HEK293 (cell line): ENCODE data around the gene VDAC1.

ENCODE experiments used
- CTCF ChIA-PET: fragments of 350-600 bp; formaldehyde crosslinking; extraction: SDS; loops from one replicate; lab custom pipeline; 2021; ENCODE audit warnings: antibody characterized with exemption; lab: Yijun Ruan, JAX
- POLR2A ChIA-PET: fragments of 300-600 bp; formaldehyde crosslinking; extraction: SDS; loops from one replicate; lab custom pipeline; 2020; ENCODE audit warnings: antibody characterized with exemption, inconsistent platforms; lab: Yijun Ruan, JAX
- H3K27ac ChIP-seq: fragments of 200-500 bp; sonication (Bioruptor generic); 2 replicates; pipeline ENCODE4 v1.5.1; 2014; ENCODE audit warnings: low read depth, low read length, control low read depth, inconsistent platforms; ENCODE audit errors: extremely low read depth
- H3K36me3 ChIP-seq, 2 experiments: fragments of 200-500 bp in 1 of 2; sonication (Bioruptor generic) in 1 of 2; 1 replicate in 1 of 2; 2 replicates in 1 of 2; pipeline ENCODE4 v1.5.1; 2014 to 2017; ENCODE audit warnings: inconsistent platforms in 2 of 2, low read length in 2 of 2; ENCODE audit not compliant: control insufficient read depth in 2 of 2, insufficient read depth in 1 of 2
- H3K4me1 ChIP-seq: fragments of 200-500 bp; sonication (Bioruptor generic); 2 replicates; pipeline ENCODE4 v1.5.1; 2014; ENCODE audit warnings: mild to moderate bottlenecking, low read length, inconsistent platforms; ENCODE audit not compliant: control insufficient read depth, insufficient read depth
- H3K4me3 ChIP-seq: 2 replicates; pipeline ENCODE4 v1.5.1; 2011; ENCODE audit warnings: low read depth, mild to moderate bottlenecking, control low read depth, low read length, moderate library complexity
- H3K9me3 ChIP-seq: fragments of 200-500 bp; sonication (Bioruptor generic); 2 replicates; pipeline ENCODE4 v1.5.1; 2014; ENCODE audit warnings: low read depth, low read length, inconsistent platforms; ENCODE audit not compliant: control insufficient read depth, insufficient read depth
- GLI2 ChIP-seq: fragments of 450-650 bp; formaldehyde crosslinking; IDR thresholded peaks from 2 replicates; pipeline ENCODE4; 2017; ENCODE audit warnings: missing biosample characterization, missing genetic modification characterization, low read depth, borderline replicate concordance
- KLF8 ChIP-seq: fragments of 450-650 bp; formaldehyde crosslinking; IDR thresholded peaks from 2 replicates; pipeline ENCODE4 v1.5.1; 2016; ENCODE audit warnings: missing biosample characterization, missing genetic modification characterization
- MZF1 ChIP-seq: fragments of 450-650 bp; formaldehyde crosslinking; IDR thresholded peaks from 2 replicates; pipeline ENCODE4 v1.5.1; 2017; ENCODE audit warnings: missing biosample characterization, missing genetic modification characterization, borderline replicate concordance
- OSR2 ChIP-seq: fragments of 450-650 bp; formaldehyde crosslinking; IDR thresholded peaks from 2 replicates; pipeline ENCODE4 v1.5.1; 2016; ENCODE audit warnings: missing biosample characterization, missing genetic modification characterization
- OVOL3 ChIP-seq: fragments of 450-650 bp; formaldehyde crosslinking; IDR thresholded peaks from 2 replicates; pipeline ENCODE4 v1.5.1; 2016; ENCODE audit warnings: missing biosample characterization, missing genetic modification characterization
- PRDM6 ChIP-seq: fragments of 450-650 bp; formaldehyde crosslinking; IDR thresholded peaks from 2 replicates; pipeline ENCODE4 v1.5.1; 2017; ENCODE audit warnings: missing biosample characterization, missing genetic modification characterization
- RBAK ChIP-seq: fragments of 450-650 bp; formaldehyde crosslinking; IDR thresholded peaks from 2 replicates; pipeline ENCODE4 v1.5.1; 2016; ENCODE audit warnings: missing biosample characterization, missing genetic modification characterization
- SP7 ChIP-seq: fragments of 450-650 bp; formaldehyde crosslinking; IDR thresholded peaks from 2 replicates; pipeline ENCODE4 v1.5.1; 2016; ENCODE audit warnings: missing biosample characterization, missing genetic modification characterization
- TCF7L2 ChIP-seq: IDR thresholded peaks from 2 replicates; pipeline ENCODE4 v1.6.1; 2011; ENCODE audit warnings: low read depth, mild to moderate bottlenecking, inconsistent platforms, low read length, moderate library complexity, borderline replicate concordance
- YY1 ChIP-seq: fragments of 450-650 bp; formaldehyde crosslinking; IDR thresholded peaks from 2 replicates; pipeline ENCODE4 v1.5.1; 2018; ENCODE audit warnings: missing biosample characterization, missing genetic modification characterization
- ZBTB20 ChIP-seq: fragments of 450-650 bp; formaldehyde crosslinking; IDR thresholded peaks from 2 replicates; pipeline ENCODE4 v1.5.1; 2016; ENCODE audit warnings: missing biosample characterization, missing genetic modification characterization
- ZBTB8A ChIP-seq: fragments of 450-650 bp; formaldehyde crosslinking; IDR thresholded peaks from 2 replicates; pipeline ENCODE4 v1.5.1; 2016; ENCODE audit warnings: missing biosample characterization, missing genetic modification characterization
- ZFP3 ChIP-seq: fragments of 450-650 bp; formaldehyde crosslinking; IDR thresholded peaks from 2 replicates; pipeline ENCODE4 v1.5.1; 2016; ENCODE audit warnings: low read depth, missing biosample characterization, missing genetic modification characterization
- ZFP41 ChIP-seq: fragments of 450-650 bp; formaldehyde crosslinking; IDR thresholded peaks from 2 replicates; pipeline ENCODE4 v1.5.1; 2016; ENCODE audit warnings: missing biosample characterization, missing genetic modification characterization, borderline replicate concordance
- ZIC2 ChIP-seq: fragments of 450-650 bp; formaldehyde crosslinking; IDR thresholded peaks from 2 replicates; pipeline ENCODE4 v1.5.1; 2016; ENCODE audit warnings: missing biosample characterization, missing genetic modification characterization
- ZNF274 ChIP-seq, 2 experiments: fragments of 200-500 bp in 1 of 2; fragments of 450-650 bp in 1 of 2; sonication (Bioruptor generic) in 1 of 2; formaldehyde crosslinking in 1 of 2; IDR thresholded peaks; 2 replicates each; pipeline versions ENCODE4 v1.5.1 to v1.6.1; 2014 to 2016; ENCODE audit warnings: borderline replicate concordance in 1 of 2, inconsistent platforms in 1 of 2, low read length in 1 of 2, missing biosample characterization in 1 of 2, missing genetic modification characterization in 1 of 2
- ZNF416 ChIP-seq: fragments of 450-650 bp; formaldehyde crosslinking; IDR thresholded peaks from 2 replicates; pipeline ENCODE4 v1.5.1; 2016; ENCODE audit warnings: missing biosample characterization, missing genetic modification characterization
- ZNF426 ChIP-seq: fragments of 450-650 bp; formaldehyde crosslinking; IDR thresholded peaks from 2 replicates; pipeline ENCODE4 v1.5.1; 2017; ENCODE audit warnings: missing biosample characterization, missing genetic modification characterization, mild to moderate bottlenecking, inconsistent platforms, moderate library complexity
- ZNF558 ChIP-seq: fragments of 450-650 bp; formaldehyde crosslinking; IDR thresholded peaks from 2 replicates; pipeline ENCODE4 v1.5.1; 2016; ENCODE audit warnings: missing biosample characterization, missing genetic modification characterization
- ZNF701 ChIP-seq: fragments of 450-650 bp; formaldehyde crosslinking; IDR thresholded peaks from 2 replicates; pipeline ENCODE4 v1.5.1; 2016; ENCODE audit warnings: missing biosample characterization, missing genetic modification characterization
- ZNF785 ChIP-seq: fragments of 450-650 bp; formaldehyde crosslinking; IDR thresholded peaks from 2 replicates; pipeline ENCODE4 v1.5.1; 2016; ENCODE audit warnings: missing biosample characterization, missing genetic modification characterization

VDAC1 gene

GRCh38 chr5:133992429-133993155, 12.2 kb downstream of the VDAC1 start:
- Histone ChIP-seq H3K9me3 (no peaks in the 10 kb centered on the region), H3K4me3 (no peak overlapping the region)
- no peak for TF ChIP-seq OSR2 (tag by site-specific recombination)
- no peak for TF ChIP-seq ZFP3 (tag by site-specific recombination)
- no peak for TF ChIP-seq KLF8
- TF ChIP-seq TCF7L2: no peak
- TF ChIP-seq ZBTB20 (tag by site-specific recombination): no peak
- TF ChIP-seq PRDM6 (tag by site-specific recombination): no peak
- TF ChIP-seq ZNF426 (tag by site-specific recombination): no peak
- TF ChIP-seq ZBTB8A: no peak
- TF ChIP-seq ZIC2 (tag by site-specific recombination): no peak
- no peak for TF ChIP-seq YY1 (tag by site-specific recombination)
- no peak for TF ChIP-seq ZNF416 (tag by site-specific recombination)
- TF ChIP-seq, all 188 proteins: peak for 0
- Histone ChIP-seq H3K4me1 (peaks cover 32% of the 10 kb centered on the region), H3K36me3 (peaks cover 22 to 50% of the 10 kb centered on the region in 2 experiments), H3K27ac (no peak overlapping the region)
- POLR2A ChIA-PET: interaction anchor here (1.2 kb wide), 1 partner anchor 11 kb away, joined by 3 read pairs; no protein-coding TSS in a partner anchor
- CTCF ChIA-PET: interaction anchor here (0.7 to 1.8 kb wide), 5 partner anchors 9 to 593 kb away, joined by 3 to 8 read pairs (median 5); no protein-coding TSS in a partner anchor

GRCh38 chr5:133991171-133991910, 13.4 kb downstream of the VDAC1 start:
- ChIA-PET POLR2A (no interaction called here), CTCF (interaction anchor here (1.1 kb wide), 1 partner anchor 49 kb away, joined by 5 read pairs; no protein-coding TSS in a partner anchor)
- Histone ChIP-seq H3K4me3 (no peak overlapping the region), H3K36me3 (peaks cover 32 to 62% of the 10 kb centered on the region in 2 experiments), H3K4me1 (peaks cover 31% of the 10 kb centered on the region)
- TF ChIP-seq ZFP41: no peak
- no peak for TF ChIP-seq ZNF701 (tag by site-specific recombination)
- TF ChIP-seq, all 188 proteins: peak for 0
- no peaks in the 10 kb centered on the region for H3K9me3 ChIP-seq
- H3K27ac ChIP-seq: no peak overlapping the region

- POLR2A ChIA-PET: no interaction called here
- TF ChIP-seq RBAK (no peak), MZF1 (tag by site-specific recombination) (no peak), SP7 (tag by site-specific recombination) (no peak), GLI2 (no peak), ZNF274 (IDR thresholded peaks at IDR 0.05; ENCODE audit: low read length) (no peak), ZNF274 (tag by site-specific recombination; IDR thresholded peaks at IDR 0.05; ENCODE audit: borderline replicate concordance) (no peak), ZNF558 (tag by site-specific recombination) (no peak), ZNF785 (tag by site-specific recombination) (no peak), OVOL3 (no peak)
- CTCF ChIA-PET: no interaction called here
- H3K9me3 ChIP-seq: no peaks in the 10 kb centered on the region
- no peak overlapping the region for H3K4me3 ChIP-seq
- H3K36me3 ChIP-seq: peaks cover 40 to 72% of the 10 kb centered on the region in 2 experiments
- no peak overlapping the region for H3K27ac ChIP-seq
- H3K4me1 ChIP-seq: peaks cover 22% of the 10 kb centered on the region
Measured at GRCh38 chr5:133990396-133990795, 14.4 kb downstream of the VDAC1 start.
